GM12878 (cell line): ENCODE data around the gene RNFT2.

Experiments used
- POLR2A ChIP-seq: IDR thresholded peaks from 2 replicates; pipeline ENCODE4 v1.6.1; 2011; ENCODE audit warnings: low read depth, mild to moderate bottlenecking, low read length
- POLR2AphosphoS5 ChIP-seq: IDR thresholded peaks from 2 replicates; pipeline ENCODE4 v1.6.1; 2011; ENCODE audit warnings: mild to moderate bottlenecking, low read length, inconsistent platforms

DNA sequence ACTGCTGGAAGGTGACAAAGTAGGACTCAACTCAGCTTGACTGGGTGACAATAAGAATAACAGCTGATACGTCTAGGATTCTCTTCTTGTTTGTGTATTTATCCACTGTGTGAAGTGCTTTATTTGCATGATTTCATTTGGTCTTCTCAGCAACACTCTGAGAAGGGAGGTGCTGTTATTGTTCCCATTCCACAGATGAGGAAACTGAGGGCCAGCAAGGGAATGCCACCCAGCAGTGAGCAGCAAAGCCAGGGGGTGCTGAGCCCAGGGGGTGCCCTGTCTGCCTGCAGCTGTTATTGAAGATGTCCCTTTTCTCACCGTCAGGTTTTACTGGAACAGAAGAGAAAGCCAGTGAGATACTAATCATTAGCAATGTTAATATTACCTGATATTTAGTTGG lies 62.8 kb downstream of the RNFT2 start:
- TF ChIP-seq POLR2A (no peak), POLR2AphosphoS5 (no peak)
